Kidney (tissue), 14 donors: Measurements from ENCODE around the gene BUD23. TPM values are rescaled to one million over a fixed set of nuclear protein-coding genes. Genes with fewer than 3 reads are reported as not detected.
"Not testable (repeated sequence)": the region's sequence is repeated elsewhere in the genome, so short reads cannot be mapped to it uniquely, and the experiment has no call there.

Source experiments
- DNase-seq, 5 donors: peaks; one replicate each; pipeline ENCODE4 v3.0.0-alpha.2; 2013 to 2020
- FAIRE-seq: peaks from 2 replicates; lab custom pipeline; 2012; peaks lifted over from hg19 to GRCh38; lab: Jason Lieb, UNC
- H3K27ac ChIP-seq, 2 donors: one replicate each; pipeline ENCODE4 v1.7.0; 2013; ENCODE audit warnings: low read depth in 2 of 2, low read length in 2 of 2, inconsistent platforms in 1 of 2
- H3K27me3 ChIP-seq: one replicate; pipeline ENCODE4 v1.7.1; 2013; ENCODE audit warnings: low read length, inconsistent platforms; ENCODE audit not compliant: control insufficient read depth, insufficient read depth
- H3K36me3 ChIP-seq, 3 donors: one replicate each; pipeline versions ENCODE4 v1.7.0 to v1.7.1; 2013; ENCODE audit warnings: low read length in 3 of 3, control low read depth in 1 of 3, inconsistent platforms in 1 of 3; ENCODE audit not compliant: insufficient read depth in 3 of 3, control insufficient read depth in 2 of 3
- H3K4me1 ChIP-seq, 3 donors: one replicate each; pipeline versions ENCODE4 v1.7.0 to v1.7.1; 2013; ENCODE audit warnings: low read length in 3 of 3, inconsistent platforms in 1 of 3, low read depth in 1 of 3; ENCODE audit not compliant: control insufficient read depth in 2 of 3, insufficient read depth in 2 of 3
- H3K4me3 ChIP-seq, 3 donors: one replicate each; pipeline versions ENCODE4 v1.7.0 to v1.8.1; 2013; ENCODE audit warnings: low read length in 3 of 3, control low read depth in 1 of 3, inconsistent platforms in 1 of 3
- H3K9ac ChIP-seq, 3 donors: one replicate each; pipeline versions ENCODE4 v1.7.0 to v1.7.1; 2013; ENCODE audit warnings: low read length in 3 of 3, control low read depth in 1 of 3, inconsistent platforms in 1 of 3
- H3K9me3 ChIP-seq, 3 donors: one replicate each; pipeline versions ENCODE4 v1.7.0 to v1.7.1; 2013; ENCODE audit warnings: low read length in 3 of 3, control low read depth in 1 of 3, inconsistent platforms in 1 of 3; ENCODE audit not compliant: control insufficient read depth in 2 of 3, insufficient read depth in 1 of 3
- intact Hi-C: fragments of 100-400 bp; cut with DNase I; formaldehyde crosslinking; loops from one replicate; pipeline ENCODE4 v1.11.1; 2022
- polyA plus RNA-seq: library from polyadenylated mRNA; stranded (reverse); fragments of 350-450 nt; fragmentation: Illumina TruSeq; extraction: RNeasy Lipid Tissue Mini Kit (QIAGEN cat#74804); gene quantifications from one replicate; pipeline ENCODE4 v1.2.3, GENCODE V29; 2014; ENCODE audit warnings: low read depth, low replicate concordance; ENCODE audit not compliant: insufficient read depth
- total RNA-seq: library from RNA; stranded (reverse); fragmentation: NEBNext Ultra II Directional; extraction: Animal tissue kit (Norgen Biotek cat#: 25700); gene quantifications from one replicate; pipeline ENCODE4 v1.2.1, GENCODE V29; 2021
- TF ChIP-seq, protein P1 (sequence below): IDR thresholded peaks from 3 replicates; pipeline ENCODE4 v1.5.1; 2012; ENCODE audit warnings: mild to moderate bottlenecking, moderate library complexity, borderline replicate concordance; ENCODE audit not compliant: insufficient read depth; ENCODE audit errors: extremely low read depth
- donor health status: control.
- donor health status: control.
- donor health status: control.
- donor health status: control.
- donor health status: control.
- donor health status: DM: yes; HTN: yes; CAD: no.
- donor health status: Normal renal cell carcinoma (clear cell type).

Gene BUD23
- total and polyA plus RNA-seq, 2 donors from 2014 or later: 61.0 to 92.7 TPM

DNA sequence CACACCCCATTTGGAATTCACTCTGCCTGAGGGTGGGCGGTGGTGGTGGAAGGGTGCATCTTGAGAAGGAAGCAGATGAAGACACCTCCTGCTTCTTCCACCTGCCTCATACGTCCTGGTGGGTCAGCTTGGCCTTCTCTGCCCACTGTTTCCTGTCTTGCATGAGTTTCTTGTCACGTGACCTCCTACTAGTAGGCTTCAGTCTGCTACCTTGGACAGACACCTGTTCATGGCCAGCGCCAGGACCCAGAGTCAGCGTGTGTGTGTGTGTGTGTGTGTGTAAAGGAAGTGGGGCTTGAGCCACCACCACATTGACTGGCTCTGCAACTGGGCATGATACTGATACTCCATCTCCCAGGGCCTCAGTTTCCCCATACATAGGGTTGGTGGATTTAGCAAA, 32.9 kb upstream of the BUD23 start:
- DNase-seq (peak in 1 of 5 donors; percentile 25), FAIRE-seq (no peak)
- H3K4me1 ChIP-seq: peaks cover 0 to 2% (median 0%) of the 10 kb centered on the region in 3 donors
- H3K36me3 ChIP-seq: no peaks in the 10 kb centered on the region
- intact Hi-C loops: no loop called here
- no peaks in the 10 kb centered on the region for H3K9me3 ChIP-seq
- no peak overlapping the region for H3K27ac ChIP-seq
- TF ChIP-seq, protein P1, sequence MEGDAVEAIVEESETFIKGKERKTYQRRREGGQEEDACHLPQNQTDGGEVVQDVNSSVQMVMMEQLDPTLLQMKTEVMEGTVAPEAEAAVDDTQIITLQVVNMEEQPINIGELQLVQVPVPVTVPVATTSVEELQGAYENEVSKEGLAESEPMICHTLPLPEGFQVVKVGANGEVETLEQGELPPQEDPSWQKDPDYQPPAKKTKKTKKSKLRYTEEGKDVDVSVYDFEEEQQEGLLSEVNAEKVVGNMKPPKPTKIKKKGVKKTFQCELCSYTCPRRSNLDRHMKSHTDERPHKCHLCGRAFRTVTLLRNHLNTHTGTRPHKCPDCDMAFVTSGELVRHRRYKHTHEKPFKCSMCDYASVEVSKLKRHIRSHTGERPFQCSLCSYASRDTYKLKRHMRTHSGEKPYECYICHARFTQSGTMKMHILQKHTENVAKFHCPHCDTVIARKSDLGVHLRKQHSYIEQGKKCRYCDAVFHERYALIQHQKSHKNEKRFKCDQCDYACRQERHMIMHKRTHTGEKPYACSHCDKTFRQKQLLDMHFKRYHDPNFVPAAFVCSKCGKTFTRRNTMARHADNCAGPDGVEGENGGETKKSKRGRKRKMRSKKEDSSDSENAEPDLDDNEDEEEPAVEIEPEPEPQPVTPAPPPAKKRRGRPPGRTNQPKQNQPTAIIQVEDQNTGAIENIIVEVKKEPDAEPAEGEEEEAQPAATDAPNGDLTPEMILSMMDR: no peak
- no peak overlapping the region for H3K9ac ChIP-seq
- H3K4me3 ChIP-seq: no peak overlapping the region
- peaks cover 2% of the 10 kb centered on the region for H3K27me3 ChIP-seq

- Histone ChIP-seq H3K27ac (no peak overlapping the region), H3K27me3 (peaks cover 2% of the 10 kb centered on the region), H3K36me3 (no peaks in the 10 kb centered on the region), H3K9ac (no peak overlapping the region), H3K4me1 (peaks cover 0 to 2% (median 0%) of the 10 kb centered on the region in 3 donors), H3K9me3 (no peaks in the 10 kb centered on the region), H3K4me3 (no peak overlapping the region)
- FAIRE-seq (no peak), DNase-seq (no peak)
- TF ChIP-seq, protein P1: no peak
- intact Hi-C loops: no loop called here
Observed at GRCh38 chr7:73652541-73652949, 30.9 kb upstream of the BUD23 start.

DNA sequence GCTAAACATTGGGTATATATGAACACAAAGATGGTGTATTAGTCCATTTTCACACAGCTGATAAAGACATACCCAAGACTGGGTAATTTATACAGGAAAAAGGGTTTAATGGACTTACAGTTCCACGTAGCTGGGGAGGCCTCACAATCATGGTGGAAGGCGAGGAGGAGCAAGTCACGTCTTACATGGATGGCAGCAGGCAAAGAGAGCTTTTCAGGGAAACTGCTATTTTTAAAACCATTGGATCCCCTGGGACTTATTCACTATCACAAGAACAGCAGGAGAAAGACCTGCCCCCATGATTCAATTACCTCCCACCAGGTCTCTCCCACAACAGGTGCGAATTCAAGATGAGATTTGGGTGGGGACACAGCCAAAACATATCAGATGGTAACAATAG, 28.1 kb upstream of the BUD23 start:
- H3K4me1 ChIP-seq, H3K9ac ChIP-seq, H3K4me3 ChIP-seq, intact Hi-C loops, H3K36me3 ChIP-seq, H3K27ac ChIP-seq, H3K27me3 ChIP-seq, FAIRE-seq, DNase-seq, H3K9me3 ChIP-seq: not testable (repeated sequence)

- TF ChIP-seq, protein P1: no peak
- Histone ChIP-seq H3K27me3 (no peaks in the 10 kb centered on the region), H3K4me3 (no peak overlapping the region), H3K9ac (no peak overlapping the region), H3K27ac (no peak overlapping the region), H3K9me3 (peaks cover 0 to 7% (median 0%) of the 10 kb centered on the region in 3 donors), H3K4me1 (no peaks in the 10 kb centered on the region), H3K36me3 (no peaks in the 10 kb centered on the region)
- FAIRE-seq (no peak), DNase-seq (peak in 1 of 5 donors; percentile 2)
- intact Hi-C loops: no loop called here
Observed at GRCh38 chr7:73659983-73660382, 23.4 kb upstream of the BUD23 start.

DNA sequence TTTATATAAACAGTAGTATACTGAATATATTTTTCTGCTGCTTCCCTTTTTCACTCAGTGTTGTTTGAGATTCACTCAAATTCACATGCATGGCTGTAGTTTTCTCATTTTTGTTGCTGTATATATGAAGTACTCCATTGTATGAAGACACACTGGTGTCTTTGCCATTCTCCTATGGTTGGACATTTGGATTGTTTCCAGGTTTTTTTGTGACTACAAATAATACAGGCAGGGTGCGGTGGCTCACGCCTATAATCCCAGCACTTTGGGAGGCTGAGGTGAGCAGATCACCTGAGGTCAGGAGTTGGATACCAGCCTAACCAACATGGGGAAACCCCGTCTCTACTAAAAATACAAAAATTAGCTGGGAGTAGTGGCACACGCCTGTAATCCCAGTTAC, 22.8 kb upstream of the BUD23 start:
- H3K4me3 ChIP-seq, H3K9me3 ChIP-seq, H3K27ac ChIP-seq, H3K4me1 ChIP-seq, FAIRE-seq, H3K36me3 ChIP-seq, H3K27me3 ChIP-seq, DNase-seq, H3K9ac ChIP-seq, intact Hi-C loops: not testable (repeated sequence)
